GM19238 (cell line): ENCODE results near the gene CPS1.
A peak's percentile ranks its signal among the peaks of the same experiment; 100 is the strongest.

Source experiments
- DNase-seq: peaks from one replicate; pipeline ENCODE4 v3.0.0; 2011; ENCODE audit warnings: low spot score; ENCODE audit not compliant: insufficient read length

The CPS1 gene

DNA sequence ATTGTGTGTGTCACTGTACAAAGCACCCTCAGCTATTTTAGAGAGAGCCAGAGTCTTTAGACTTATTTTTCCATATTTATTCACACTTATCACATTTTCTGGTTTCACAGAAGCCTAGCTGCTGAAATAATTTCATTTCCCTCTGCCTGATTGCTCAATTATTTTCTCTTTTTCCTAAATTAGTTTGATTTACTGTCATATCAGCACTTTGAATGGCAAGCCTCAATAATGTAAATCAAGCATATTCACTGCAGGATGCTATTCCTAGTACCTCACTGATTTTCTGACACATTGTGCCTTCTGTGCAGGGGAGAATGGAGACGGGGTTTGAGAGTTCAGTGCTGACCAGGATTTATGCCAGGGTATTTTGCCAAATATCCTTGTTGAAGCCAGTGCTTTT lies 48.3 kb downstream of the CPS1 start:
- DNase-seq: no peak

DNA sequence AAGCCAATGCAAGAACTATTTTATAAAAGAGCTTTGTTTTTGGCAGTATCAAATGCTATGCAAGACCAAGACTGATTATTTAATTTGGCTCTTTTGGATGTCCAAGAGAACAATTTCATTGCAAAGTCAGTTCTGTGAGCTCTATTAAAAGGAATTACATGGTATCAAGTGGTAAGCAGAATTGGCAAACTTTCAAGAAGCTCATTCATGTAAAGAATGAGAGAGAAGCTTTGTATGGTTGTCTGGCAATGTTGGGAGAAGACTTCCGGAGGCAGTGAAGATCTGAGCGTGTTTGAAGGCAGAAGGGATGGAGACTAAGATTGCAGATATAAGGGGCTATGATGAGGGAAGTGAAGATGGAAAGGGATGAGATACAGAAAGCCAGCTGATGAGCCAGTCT lies 49.6 kb downstream of the CPS1 start:
- no peak for DNase-seq

DNA sequence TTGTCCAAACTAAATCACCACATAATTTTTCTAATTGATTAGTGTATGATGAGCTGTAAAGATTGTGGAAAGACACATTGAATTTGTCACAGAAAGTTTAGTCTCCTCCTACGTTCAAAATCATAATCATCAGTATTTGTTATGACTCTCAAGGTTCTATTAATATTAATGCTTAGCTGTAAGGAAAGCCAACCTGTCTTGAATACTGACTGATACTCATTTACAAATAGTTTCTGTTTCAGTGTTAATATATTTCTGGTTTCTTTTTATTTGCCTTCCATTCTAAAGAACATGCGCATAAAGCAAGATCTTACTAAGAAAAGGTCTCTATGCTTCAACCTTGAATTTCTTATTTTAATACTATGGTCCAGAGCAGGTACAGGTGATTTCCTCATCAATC lies 55.1 kb downstream of the CPS1 start:
- no peak for DNase-seq

DNA sequence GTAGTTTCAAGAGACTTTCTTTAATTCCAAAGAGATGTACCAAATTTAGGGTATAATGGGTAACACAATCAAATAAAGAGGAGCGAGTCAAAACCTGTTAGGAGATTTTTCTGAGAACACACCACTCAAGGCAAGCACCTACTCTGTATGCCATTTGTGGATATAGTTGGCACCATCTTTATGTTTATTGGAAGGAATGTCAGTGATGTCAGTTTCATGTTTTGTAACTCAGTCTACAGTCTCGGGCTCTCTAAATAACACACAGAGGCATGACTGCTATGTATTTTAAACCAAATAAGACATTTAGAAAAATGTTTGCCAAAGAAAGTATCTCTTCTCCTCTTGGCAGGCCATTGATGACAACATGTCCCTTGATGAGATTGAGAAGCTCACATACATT lies 59.7 kb downstream of the CPS1 start:
- no peak for DNase-seq

DNA sequence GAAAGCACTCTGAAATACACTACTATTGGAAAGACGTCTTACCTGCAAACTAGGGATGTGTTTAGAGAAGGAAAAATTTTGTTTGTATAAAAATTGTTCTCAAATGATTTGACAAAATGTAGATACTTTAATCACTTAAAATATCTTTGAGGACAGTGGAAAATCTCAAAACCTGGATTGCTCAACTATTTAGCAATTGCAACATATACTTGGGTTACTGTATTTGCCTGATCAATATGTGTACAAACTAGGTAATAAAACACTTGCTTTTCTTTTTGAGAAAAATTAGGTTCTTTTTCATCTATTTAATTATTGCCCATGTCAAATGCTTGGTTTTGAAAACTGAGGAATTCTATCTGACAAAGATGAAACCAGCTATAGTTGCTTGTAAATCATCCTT lies 60.9 kb downstream of the CPS1 start:
- DNase-seq: no peak

DNA sequence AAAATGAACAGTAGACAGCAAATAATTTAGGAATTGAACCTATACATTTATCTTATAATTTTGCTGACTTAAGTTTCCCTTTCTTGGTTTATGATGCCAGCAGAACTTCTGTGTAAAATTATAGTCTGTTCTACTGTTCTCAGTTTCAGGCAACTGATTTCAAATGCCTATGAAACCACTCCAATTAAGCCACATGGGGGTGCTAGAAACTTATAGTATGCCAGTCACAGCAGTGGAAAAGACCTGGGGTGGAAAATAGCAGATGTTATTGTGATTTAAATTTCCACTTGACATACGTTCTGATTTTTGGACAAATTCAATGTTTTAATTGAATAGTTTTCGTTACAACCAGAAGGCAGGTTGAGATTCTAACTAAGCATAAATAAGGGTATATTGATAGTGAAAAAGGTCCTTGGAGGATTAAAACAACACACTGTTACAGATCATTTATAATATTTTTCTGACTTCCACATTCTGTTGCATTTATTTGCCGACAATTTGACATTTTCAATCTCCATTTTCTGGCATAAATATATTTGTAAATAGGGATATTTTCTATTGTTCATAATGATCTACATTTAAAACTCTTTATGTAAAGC lies 61.4 kb downstream of the CPS1 start:
- peak; percentile 4 for DNase-seq

DNA sequence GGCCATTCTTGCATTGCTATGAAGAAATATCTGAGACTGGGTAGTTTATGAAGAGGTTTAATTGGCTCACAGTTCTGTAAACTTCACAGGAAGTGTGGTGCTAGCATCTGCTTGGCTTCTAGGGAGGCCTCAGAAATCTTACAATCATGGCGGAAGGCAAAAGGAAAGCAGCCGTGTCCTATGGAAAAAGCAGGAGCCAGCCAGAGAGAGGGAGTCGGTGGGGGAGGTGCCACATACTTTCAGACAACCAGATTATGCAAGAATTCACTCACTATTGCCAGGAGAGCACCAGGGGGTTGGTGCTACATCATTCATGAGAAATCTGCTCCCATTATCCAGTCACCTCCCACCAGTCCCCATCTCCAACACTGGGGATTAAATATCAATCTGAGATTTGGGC lies 64.1 kb downstream of the CPS1 start:
- no peak for DNase-seq

DNA sequence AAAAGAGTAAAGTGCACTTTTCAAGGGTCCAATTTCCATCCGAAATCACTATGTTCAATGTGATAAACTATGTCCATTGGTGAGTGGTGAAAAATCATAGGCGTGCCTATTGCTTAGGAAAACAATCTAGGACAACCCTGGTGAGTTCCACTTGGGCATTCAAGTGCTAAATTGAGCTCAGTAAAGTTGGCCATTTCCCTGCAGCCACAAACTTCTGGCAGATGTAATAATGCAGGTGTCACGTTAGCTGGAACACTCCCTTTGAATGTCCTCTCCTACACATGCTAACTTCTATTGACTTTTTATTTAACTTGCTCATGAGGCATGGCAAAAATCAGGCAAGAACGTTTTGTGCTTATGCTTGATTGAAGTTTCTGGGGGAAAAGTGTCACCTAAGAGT lies 67.1 kb downstream of the CPS1 start:
- DNase-seq: no peak

DNA sequence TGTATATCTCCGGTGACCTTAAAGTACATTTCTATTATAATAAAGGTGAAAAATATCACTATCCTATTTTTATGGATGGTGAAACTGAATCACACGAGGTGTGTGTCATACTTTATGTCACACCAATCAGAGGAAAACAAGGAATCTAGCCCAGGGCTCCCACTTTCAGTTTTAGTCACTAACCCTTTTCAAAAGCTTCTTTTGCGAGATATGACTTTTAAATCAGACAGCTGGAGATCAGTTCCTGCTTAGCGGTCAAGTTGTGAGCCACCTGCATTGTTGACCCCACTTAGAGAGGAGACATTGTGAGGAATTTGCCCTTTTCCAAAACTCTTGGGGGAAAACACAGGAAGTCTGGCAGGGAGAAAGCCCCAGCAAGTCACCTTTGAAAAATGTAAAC lies 70.5 kb downstream of the CPS1 start:
- DNase-seq: no peak

DNA sequence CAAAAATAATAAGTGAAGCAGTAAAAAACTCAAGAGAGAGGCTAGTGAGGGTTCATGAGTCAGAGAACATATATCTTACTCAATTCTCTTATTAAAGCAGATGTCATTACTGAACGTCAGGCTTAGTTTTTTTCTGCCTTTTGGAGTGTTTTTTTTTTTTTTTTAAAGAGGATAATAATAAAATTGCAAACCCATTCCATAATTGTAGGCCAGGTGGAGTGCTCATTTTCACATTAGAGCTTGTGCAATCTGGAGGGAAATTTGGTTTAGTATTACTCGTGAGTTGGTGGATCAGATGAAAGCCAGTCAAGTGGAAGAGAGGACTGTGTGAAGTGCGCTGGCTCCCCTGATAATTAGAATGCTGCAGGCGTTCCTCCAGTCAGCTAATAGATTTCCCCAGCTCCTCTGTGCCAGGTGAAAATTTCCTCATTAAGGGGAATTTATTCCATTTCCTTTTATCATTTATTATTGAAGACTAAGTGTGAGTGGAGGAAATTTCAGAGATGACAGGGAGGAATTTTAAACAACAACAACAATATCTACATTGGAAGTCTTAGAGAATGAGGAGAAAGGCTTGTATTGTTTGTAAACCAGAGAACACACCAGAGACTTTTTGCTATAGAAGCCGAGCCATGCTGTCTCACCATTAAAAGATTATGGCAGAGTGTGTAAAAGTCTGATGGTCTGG lies 74.6 kb downstream of the CPS1 start:
- no peak for DNase-seq

DNA sequence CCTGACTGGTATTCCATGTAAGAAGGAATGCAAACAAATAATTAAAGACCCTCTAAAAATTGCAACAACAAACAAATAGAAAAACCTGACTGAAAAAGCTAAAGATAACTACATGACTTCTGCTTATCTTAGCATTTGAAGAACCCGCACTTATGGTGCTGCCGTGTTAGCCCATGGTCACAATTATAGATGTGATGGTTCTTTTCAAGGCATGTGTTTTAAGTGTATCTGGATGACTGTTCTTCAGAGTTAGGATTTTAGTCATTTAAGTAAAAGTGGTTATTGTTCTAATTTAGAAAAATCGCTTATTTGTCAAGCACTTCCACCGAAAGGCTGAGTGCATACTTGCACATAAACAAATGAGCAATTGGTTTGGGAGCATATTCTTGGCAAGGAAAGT lies 77.3 kb downstream of the CPS1 start:
- no peak for DNase-seq

DNA sequence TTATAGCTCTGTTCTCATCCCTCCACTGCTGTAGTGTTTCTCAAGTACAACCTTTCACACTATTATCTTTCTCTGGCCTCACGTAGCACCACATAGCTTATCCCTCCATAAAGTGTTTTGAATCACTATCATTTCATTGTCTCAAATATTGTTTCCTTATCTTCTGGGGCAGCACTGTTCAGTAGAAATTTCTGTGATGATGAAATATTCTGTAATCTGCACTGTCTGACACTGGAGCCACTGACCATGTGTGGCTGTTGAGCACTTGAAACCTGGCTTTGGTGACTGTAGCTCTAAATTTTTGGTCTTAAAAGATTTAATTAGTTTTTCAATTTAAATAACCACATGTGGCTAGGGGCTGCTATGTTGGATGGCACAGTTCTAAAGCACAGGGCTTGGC lies 78.9 kb downstream of the CPS1 start:
- DNase-seq: no peak

DNA sequence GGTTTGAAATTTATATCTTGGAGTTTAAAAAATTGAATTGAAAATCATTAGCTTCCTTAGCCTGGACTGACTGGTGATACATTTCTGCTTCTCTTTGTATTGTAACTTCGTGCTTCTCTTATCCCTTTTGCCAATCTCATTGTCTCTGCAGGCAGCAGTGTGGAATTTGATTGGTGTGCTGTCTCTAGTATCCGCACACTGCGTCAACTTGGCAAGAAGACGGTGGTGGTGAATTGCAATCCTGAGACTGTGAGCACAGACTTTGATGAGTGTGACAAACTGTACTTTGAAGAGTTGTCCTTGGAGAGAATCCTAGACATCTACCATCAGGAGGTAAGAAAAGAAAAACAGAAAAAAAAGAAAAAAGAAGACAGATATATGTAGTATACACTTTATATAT lies 85.9 kb downstream of the CPS1 start:
- DNase-seq: no peak

DNA sequence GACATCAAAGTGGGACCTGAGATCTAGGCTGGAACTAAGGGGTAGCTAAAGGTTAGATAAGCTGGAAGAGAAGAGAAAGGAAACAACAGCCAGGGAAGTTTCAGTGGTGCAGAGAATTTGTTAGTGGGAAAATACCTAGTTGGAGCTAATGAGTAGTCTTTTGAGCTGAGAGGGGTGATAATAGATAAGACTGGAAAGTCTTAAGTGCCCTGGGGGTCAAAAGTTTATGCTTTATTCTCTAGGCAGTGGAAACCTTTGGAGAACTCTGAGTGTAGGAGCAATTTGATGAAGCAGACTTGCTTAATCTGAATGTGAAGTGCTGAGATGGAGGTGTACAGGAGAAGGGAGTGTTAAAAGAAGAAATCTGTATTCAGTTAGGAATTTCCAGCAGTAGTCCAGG lies 90.8 kb downstream of the CPS1 start:
- DNase-seq: no peak

DNA sequence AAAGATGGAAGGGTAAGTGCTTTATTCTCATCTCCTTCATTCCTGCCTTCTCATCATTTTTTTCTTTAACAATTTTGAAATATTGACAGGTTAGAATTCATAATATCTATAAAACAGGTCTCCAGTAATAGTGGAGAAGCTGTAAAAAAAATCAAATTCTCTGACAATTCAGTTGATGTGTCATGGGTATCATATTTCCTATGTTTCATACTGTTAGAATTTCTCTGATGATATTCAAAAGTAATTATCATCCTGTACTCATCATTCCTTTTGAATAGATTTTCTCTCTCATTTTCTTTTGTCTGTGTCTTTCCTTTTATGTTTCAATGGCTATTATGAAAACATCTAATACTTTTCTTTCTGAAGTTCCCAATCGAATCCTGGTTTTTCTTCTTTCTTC lies 97.7 kb downstream of the CPS1 start:
- no peak for DNase-seq

DNA sequence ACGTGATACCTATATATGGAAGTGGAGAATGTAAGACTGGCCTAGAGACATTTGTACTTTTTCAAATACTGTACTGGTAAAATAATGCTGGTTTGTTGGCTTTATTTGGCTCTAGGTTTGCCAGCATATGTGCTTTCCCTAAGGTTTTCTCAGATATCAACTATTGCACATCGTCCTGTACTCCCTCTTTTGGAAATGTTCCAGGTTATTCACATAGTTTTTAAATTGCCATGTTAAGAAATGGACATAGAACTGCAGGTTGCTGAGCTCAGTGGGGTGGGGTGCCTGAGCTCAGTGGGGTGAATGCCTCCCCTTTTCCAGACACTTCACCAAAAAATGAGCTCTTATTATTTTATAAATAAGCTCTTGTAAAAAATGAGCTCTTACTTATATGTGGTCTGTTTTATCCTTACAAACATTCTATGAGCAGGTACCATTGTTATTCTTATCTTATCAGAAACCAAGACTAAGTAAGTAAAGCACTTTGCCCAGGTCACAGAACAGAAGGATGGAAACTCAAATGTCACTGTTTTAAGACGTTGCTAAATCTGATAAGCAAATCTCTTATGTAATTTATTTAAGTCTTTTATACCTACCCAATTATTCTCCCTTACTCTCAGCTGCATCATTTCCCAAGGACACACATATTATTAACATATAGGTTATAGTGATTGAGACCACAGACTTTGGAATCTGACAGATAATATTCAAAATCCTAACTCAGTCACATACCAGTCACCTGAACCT lies 99.0 kb downstream of the CPS1 start:
- no peak for DNase-seq

DNA sequence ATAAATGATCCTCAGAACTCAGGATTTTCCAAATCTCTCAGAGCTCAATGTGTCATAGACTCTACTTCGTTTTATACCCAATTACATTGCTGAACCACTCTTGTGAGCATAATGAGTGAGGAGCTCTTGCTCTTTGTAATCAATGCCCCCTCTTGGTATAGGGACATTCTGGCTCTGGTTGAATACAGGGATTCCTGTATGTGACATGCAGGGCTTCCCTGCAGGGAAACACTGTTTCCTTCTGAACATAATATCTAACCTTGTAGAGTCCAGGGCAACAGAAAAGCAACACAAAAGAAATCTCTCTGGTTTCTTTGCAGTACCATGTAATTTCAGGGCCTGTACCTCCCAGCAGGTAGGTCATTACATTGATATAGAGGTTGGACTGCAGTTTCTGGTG lies 101.5 kb downstream of the CPS1 start:
- DNase-seq: no peak

DNA sequence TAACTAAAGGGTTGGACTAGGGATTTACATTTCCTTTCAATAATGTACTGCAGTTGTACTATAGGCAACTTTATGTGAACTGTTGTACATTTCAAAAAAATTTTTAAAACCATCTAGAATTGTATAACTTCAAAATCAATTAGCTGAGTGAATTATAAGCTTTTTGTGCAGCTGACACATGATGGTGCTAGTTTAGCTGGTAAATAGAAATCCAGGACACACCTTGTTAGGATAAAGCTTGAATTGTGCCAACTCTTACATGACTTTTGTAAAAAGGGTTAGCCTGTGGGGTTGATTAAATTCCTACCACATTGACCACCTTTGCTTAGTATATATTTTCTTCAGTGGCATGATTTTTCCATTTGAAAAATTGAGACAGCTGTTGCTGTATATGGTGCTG lies 104.4 kb downstream of the CPS1 start:
- no peak for DNase-seq

DNA sequence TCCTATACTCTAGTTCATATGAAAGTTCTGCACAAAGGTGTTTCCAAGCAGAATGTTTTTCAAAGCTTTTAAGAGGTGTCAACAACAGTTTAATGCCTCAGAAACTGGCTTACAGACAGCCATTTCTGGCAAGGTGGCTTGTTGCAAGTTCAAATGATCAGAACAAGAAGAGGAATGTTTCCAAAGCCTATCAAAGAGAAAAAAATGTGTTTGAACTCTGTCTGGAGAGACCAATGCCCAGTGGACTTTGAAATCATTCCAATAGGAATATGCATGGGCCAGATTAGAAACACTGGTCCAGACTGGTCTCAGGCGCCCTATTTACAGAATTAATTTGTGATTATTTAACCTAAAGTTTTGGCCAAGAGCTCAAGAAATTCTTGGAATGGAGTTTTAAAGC lies 106.2 kb downstream of the CPS1 start:
- DNase-seq: no peak

DNA sequence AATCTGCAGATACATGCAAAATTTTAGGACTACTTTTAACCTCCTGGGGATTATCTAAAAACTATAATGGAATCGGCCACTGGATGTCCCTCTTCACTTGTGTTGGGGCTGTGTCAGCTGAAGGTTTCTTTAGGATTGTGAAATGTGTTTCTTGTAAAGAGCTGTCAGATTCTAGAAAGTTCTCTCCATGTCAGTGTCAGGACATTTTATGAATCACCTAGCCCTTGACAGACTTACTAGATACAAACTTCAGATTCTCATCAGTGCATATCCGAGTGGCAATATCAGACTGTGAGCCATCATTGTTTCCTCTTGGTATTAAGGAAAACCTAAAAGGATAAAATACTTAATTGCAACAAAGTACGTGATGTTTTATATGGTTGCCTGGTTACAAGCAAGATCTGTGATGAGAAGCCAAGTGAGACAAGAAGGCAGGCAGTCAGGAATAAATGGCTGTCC lies 107.3 kb downstream of the CPS1 start:
- DNase-seq: no peak

DNA sequence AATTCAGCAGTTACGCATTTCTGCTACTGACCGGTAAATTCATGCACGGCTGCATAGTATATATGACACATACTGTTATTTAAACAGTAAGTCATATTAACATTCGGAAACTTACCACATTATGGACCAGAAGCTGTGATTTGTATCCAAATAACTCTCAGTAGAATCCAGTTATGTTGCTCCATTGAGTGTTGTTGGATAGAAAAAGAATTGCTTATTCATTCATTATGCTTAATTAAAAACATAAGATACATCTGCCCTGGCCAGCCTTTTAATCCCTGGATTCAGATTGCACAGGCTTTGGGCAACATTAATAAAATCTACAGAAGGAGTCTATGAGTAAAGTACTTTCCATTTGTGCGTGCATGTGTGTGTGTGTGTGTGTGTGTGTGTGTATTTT lies 111.3 kb downstream of the CPS1 start:
- DNase-seq: no peak

DNA sequence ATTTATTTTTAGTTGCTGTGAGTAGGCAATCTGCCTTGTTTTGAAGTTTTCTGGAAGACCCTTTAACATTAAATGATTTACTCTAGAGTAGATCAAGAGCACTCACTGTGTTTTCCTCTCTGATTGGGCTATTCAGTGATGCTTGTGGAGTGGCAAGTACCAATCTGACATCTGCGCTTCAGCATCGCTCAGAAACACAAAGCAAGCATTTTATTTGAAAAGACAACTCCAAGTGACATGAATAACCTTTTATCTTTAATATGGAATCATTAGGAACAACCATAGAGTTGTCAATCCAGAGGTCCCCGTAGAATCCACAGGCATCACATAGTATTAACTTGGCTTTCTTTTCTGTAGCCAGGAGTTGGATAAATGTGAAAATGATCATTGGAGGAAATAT lies 114.7 kb downstream of the CPS1 start:
- no peak for DNase-seq

DNA sequence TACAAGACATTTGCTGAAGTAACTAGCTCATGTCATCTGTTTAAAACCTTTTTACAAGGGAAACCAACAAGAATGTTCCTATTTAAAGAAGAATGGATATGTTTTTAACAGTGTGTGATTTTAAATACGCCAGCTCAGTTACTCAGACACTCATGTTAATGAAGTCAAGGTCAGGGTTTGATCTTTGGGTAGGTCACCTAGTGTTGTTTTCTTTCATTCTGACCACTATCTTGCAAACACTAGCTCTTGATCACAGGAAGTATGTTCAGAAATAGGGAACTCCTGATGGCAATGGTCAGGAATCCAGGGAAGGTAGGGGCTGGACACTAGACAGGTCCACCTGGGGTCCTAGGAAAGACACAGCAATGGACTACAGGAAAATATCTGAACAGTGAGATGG lies 116.7 kb downstream of the CPS1 start:
- DNase-seq: no peak
